ENCODE results near the gene SMARCA1.
"Not testable (repeated sequence)": the region's sequence is repeated elsewhere in the genome, so short reads cannot be mapped to it uniquely, and the experiment has no call there.

Gene SMARCA1, protein sequence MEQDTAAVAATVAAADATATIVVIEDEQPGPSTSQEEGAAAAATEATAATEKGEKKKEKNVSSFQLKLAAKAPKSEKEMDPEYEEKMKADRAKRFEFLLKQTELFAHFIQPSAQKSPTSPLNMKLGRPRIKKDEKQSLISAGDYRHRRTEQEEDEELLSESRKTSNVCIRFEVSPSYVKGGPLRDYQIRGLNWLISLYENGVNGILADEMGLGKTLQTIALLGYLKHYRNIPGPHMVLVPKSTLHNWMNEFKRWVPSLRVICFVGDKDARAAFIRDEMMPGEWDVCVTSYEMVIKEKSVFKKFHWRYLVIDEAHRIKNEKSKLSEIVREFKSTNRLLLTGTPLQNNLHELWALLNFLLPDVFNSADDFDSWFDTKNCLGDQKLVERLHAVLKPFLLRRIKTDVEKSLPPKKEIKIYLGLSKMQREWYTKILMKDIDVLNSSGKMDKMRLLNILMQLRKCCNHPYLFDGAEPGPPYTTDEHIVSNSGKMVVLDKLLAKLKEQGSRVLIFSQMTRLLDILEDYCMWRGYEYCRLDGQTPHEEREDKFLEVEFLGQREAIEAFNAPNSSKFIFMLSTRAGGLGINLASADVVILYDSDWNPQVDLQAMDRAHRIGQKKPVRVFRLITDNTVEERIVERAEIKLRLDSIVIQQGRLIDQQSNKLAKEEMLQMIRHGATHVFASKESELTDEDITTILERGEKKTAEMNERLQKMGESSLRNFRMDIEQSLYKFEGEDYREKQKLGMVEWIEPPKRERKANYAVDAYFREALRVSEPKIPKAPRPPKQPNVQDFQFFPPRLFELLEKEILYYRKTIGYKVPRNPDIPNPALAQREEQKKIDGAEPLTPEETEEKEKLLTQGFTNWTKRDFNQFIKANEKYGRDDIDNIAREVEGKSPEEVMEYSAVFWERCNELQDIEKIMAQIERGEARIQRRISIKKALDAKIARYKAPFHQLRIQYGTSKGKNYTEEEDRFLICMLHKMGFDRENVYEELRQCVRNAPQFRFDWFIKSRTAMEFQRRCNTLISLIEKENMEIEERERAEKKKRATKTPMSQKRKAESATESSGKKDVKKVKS

DNA sequence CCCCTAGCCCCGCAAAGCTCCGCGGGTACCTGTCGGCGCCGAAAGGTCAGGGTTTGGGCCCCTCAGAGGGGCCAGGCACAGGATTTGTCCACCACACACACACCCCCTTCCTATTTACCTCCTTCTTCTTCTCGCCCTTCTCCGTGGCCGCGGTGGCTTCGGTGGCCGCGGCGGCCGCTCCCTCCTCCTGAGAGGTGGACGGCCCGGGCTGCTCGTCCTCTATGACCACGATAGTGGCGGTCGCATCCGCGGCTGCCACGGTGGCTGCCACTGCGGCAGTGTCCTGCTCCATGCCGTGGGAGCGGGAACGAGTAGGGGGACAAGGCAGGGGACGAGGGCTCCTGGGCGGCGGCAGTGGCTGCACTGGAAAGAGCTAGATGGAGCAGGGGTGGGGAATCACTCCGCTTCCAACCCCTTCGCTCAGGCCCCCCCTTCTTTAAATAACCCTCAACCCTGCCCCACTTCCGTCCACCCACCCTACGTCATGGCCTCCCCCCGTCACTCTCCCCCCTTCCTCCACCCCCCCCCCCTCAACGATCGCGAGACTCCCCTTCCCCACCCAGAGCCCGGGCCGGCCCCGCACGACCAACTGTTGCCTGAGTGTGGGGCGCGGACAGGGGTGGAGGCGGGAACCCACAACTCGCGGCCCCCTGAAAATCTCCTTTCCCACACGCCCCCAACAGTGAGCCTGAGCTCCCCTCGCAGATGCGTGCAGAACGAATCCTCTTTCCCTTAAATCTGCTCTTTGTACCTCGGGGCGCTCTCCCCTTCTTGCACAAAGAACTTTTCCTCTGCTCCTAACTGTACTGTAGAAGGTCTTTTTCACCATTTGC is at the start of gene SMARCA1:
Gene SMARCA1, minus strand, starts transcription at position 412 of the 833 bp plus-strand sequence. Its CDS starts 120 bp downstream, at position 292.
- peak within 1 kb of the TSS; percentile 80 for H3K4me3 Mint-ChIP-seq
- H3K27me3 Mint-ChIP-seq = peaks cover 11% of the 10 kb centered on the region
- peaks cover 4% of the 10 kb centered on the region for H3K4me1 Mint-ChIP-seq
- no peaks in the 10 kb centered on the region for H3K36me3 Mint-ChIP-seq
- H3K9me3 Mint-ChIP-seq = no peaks in the 10 kb centered on the region
- no peak within 1 kb of the TSS for H3K27ac Mint-ChIP-seq
- ATAC-seq = no peak

DNA sequence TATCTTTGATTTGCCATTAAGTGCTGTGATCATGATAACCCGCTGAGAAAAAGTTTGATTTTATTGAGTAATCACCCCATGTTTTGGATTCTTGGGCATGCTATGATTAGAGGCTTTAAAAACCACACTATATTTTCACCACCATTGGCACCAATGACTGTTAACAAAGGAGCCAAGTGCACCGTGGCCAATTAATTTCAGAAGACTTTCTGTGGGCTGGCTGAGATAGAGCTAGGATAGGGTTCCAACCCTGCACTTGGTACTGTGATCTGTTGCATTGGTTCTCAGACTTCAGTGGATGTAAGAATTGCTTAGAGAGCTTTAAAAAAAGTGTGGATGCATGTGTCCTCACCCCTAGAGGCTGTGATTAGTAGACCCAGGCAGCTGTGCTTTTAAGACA is 49.1 kb upstream of the SMARCA1 start:
- H3K27ac Mint-ChIP-seq = no peak overlapping the region
- no peaks in the 10 kb centered on the region for H3K4me1 Mint-ChIP-seq
- no peaks in the 10 kb centered on the region for H3K27me3 Mint-ChIP-seq
- no peaks in the 10 kb centered on the region for H3K9me3 Mint-ChIP-seq
- H3K36me3 Mint-ChIP-seq = peaks cover 31% of the 10 kb centered on the region
- no peak for ATAC-seq
- no peak overlapping the region for H3K4me3 Mint-ChIP-seq

DNA sequence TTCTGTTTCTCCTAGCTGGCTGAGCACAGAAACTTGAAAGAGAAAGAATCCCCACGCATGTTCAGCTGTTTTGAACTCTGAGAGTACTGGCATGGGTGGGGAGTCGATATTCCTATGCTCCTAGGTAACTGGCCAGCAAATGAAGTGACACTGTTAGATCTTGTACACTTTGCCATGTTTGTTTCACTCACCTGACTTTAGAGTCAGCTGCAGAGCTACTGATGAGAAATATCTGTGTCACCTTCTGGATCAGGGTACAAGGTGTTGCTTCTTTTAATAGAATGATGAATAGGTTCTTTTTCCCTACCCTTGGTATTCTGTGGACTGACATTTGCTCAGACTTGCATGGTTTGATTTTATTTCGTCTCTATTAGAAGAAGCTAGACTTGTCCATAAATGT is 45.1 kb upstream of the SMARCA1 start:
- no peak for ATAC-seq
- H3K4me3 Mint-ChIP-seq = no peak overlapping the region
- H3K27me3 Mint-ChIP-seq = no peaks in the 10 kb centered on the region
- H3K27ac Mint-ChIP-seq = no peak overlapping the region
- no peaks in the 10 kb centered on the region for H3K9me3 Mint-ChIP-seq
- peaks cover 27% of the 10 kb centered on the region for H3K36me3 Mint-ChIP-seq
- peaks cover 11% of the 10 kb centered on the region for H3K4me1 Mint-ChIP-seq

DNA sequence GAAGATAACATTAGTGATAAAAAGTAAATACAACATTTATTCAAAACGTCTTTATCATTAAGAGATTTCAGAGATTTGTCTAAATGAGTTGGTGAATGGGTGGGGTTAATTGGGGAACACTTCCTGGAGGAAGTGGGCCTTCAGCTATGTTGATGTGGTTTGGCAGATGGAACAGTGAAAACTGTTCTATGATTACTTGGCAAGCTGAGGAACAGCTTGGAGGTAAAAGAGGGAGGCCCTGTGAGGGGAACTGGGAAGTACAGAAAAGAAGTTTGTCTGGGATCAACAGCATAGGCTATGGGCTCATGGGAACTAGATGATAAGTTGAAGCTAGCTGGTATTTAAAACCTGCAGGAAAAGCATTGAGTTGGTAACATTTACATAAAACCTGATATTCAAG is 42.8 kb upstream of the SMARCA1 start:
- no peak for ATAC-seq
- Mint-ChIP-seq H3K27ac (no peak overlapping the region), H3K4me3 (no peak overlapping the region), H3K4me1 (peaks cover 11% of the 10 kb centered on the region), H3K27me3 (no peaks in the 10 kb centered on the region), H3K9me3 (no peaks in the 10 kb centered on the region), H3K36me3 (peaks cover 42% of the 10 kb centered on the region)

DNA sequence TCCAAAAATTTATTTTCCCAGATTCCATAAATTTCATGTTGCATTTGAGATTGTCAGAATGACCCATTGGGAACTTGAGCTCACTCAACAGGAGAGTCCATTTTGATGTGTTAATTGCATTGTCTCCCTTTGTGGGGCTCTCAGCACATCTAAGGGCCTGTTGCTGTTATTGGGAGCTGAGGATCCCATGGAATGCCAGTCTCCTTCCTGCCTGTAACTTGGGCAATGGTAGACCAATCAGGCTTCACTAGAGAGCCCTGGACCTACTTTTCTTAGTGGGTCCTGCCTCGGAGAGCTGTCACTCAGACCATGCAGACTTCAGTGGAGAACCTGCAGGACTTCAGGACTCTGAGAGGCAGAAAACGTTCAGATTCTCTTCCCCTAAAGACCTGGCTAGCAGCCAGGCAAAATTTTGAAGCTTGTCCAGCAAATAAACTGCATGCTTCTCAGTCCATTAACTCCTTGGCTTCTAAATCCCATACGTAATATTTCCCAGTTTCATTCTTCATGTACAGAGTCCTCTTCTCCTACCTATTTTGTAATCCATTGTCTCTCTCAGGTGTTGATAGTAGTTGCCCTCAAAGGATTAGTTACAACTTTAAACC is 41.9 kb upstream of the SMARCA1 start:
- Mint-ChIP-seq H3K27me3 (no peaks in the 10 kb centered on the region), H3K36me3 (peaks cover 40% of the 10 kb centered on the region), H3K4me1 (peaks cover 11% of the 10 kb centered on the region), H3K27ac (no peak overlapping the region), H3K9me3 (no peaks in the 10 kb centered on the region), H3K4me3 (no peak overlapping the region)
- no peak for ATAC-seq

DNA sequence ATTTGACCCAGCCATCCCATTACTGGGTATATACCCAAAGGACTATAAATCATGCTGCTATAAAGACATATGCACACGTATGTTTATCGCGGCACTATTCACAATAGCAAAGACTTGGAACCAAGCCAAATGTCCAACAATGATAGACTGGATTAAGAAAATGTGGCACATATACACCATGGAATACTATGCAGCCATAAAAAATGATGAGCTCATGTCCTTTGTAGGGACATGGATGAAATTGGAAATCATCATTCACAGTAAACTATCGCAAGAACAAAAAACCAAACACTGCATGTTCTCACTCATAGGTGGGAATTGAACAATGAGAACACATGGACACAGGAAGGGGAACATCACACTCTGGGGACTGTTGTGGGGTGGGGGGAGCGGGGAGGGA is 41.1 kb upstream of the SMARCA1 start:
- H3K4me1 Mint-ChIP-seq = peaks cover 11% of the 10 kb centered on the region
- not testable (repeated sequence) for H3K27me3 Mint-ChIP-seq, H3K4me3 Mint-ChIP-seq, H3K27ac Mint-ChIP-seq, ATAC-seq, H3K9me3 Mint-ChIP-seq
- H3K36me3 Mint-ChIP-seq = peaks cover 45% of the 10 kb centered on the region

DNA sequence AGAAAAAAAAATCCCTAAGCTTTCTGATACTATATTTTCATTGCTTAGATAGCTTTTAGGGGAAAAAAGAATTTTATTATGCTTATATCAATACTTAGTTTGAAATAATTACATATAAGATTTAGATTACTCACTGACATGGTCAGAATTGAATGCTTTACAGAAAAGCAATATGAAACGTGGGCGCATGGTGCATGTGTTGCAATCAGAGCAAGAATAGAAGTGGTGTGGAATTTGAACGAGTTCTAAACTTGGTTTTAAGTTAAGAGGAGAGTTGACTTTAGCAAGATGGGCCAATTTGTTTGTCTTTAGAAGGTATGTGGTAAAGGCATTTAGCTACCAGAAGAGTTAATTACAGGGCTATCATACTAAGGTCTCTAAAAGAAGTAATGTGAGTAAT is 38.2 kb upstream of the SMARCA1 start:
- no peak overlapping the region for H3K4me3 Mint-ChIP-seq
- H3K9me3 Mint-ChIP-seq = no peaks in the 10 kb centered on the region
- no peak for ATAC-seq
- no peak overlapping the region for H3K27ac Mint-ChIP-seq
- H3K36me3 Mint-ChIP-seq = peaks cover 36% of the 10 kb centered on the region
- H3K4me1 Mint-ChIP-seq = peaks cover 11% of the 10 kb centered on the region
- H3K27me3 Mint-ChIP-seq = no peaks in the 10 kb centered on the region

DNA sequence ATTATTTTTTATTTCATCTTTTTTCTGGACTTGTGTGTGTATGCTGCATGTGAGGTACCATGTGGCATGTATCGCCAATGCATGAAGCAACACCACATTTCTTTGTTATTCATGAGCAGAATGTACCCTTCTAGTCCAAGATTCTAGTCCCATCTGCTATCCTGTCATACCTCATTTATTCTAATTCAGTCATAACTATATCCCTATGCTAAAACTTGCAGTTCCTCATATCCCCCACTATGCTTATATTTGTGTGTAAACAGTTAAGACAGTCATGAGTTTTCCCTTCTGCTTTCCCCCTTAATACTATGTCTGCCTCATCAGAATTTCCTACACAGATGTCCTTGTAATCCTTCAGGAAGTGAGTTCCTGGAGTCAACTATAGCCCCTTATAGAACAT is 36.5 kb upstream of the SMARCA1 start:
- Mint-ChIP-seq H3K4me3 (no peak overlapping the region), H3K36me3 (peaks cover 27% of the 10 kb centered on the region), H3K27ac (no peak overlapping the region), H3K9me3 (no peaks in the 10 kb centered on the region), H3K27me3 (no peaks in the 10 kb centered on the region), H3K4me1 (no peaks in the 10 kb centered on the region)
- ATAC-seq = no peak

DNA sequence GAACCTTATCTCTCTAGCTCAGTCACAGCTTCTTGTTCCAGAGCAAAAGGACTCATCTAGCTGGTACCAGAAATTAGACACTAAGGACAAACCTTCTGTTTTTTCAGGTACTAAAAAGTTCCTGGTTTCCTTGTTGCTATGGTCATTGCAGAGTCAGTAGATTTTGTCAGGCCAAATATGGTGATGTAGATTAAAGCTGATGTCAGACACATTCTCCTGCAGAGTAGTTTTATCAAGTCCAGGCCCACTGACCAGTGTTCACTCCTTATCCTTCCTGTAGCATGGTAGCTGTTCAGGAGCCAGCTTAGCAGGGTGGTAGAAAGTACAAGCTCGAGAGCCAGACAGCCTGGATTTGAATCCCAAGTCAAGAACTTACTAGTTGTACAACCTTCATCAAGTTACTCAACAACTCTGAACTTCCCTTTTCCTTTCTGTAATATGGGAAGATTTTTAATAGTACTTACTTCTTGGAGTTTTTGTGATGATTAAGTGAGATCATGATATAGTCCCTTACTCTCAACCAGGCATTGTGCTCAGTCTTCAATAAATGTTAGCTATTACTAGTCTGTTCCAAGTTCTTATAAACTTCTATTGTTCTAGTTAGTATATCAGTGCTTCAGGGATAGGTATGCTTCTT is 34.7 kb upstream of the SMARCA1 start:
- no peak overlapping the region for H3K27ac Mint-ChIP-seq
- H3K27me3 Mint-ChIP-seq = no peaks in the 10 kb centered on the region
- no peak for ATAC-seq
- no peak overlapping the region for H3K4me3 Mint-ChIP-seq
- no peaks in the 10 kb centered on the region for H3K4me1 Mint-ChIP-seq
- no peaks in the 10 kb centered on the region for H3K9me3 Mint-ChIP-seq
- H3K36me3 Mint-ChIP-seq = peaks cover 27% of the 10 kb centered on the region

DNA sequence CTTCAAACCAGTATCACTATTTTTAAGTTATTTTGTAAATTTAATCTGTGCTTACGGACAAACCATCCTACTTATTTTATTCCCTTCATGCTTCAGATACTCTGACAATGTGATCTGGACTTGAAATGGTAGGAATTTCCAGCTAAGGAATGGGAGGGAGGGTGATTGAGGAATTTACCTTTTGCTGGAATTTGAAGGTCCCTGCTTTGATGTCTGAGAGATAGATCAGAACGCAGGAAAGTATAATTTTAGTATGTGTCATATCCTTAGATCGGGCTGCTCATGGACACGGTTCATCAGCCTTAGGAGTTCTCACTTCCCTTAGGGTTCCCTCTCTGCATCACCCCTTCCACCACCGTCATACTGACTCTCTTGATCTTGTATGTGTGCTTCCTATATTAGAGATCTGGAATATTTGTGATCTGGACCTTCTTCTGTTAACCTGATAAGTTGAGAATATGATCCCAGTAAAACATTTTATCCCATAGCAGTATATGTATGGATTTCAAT is 33.6 kb upstream of the SMARCA1 start:
- H3K4me1 Mint-ChIP-seq = no peaks in the 10 kb centered on the region
- H3K9me3 Mint-ChIP-seq = no peaks in the 10 kb centered on the region
- H3K4me3 Mint-ChIP-seq = no peak overlapping the region
- no peak overlapping the region for H3K27ac Mint-ChIP-seq
- H3K27me3 Mint-ChIP-seq = no peaks in the 10 kb centered on the region
- H3K36me3 Mint-ChIP-seq = peaks cover 21% of the 10 kb centered on the region
- ATAC-seq = no peak

DNA sequence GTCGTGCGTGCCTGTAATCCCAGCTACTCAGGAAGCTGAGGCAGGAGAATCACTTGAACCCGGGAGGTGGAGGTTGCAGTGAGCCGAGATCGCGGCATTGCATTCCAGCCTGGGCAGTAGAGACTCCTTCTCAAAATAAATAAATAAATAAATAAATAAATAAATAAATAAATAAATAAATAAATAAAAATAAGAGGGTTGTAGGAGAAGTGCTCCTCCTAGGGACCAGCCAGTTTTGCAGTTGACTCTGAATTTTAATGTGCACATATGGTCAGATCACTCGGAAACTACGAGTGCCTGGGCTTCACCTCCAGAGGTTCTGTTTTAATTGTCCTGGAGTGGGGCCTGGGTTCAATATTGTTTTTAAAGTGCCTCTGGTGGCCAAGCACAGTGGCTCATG is 31.5 kb upstream of the SMARCA1 start:
- peaks cover 15% of the 10 kb centered on the region for H3K36me3 Mint-ChIP-seq
- ATAC-seq, H3K9me3 Mint-ChIP-seq, H3K4me1 Mint-ChIP-seq, H3K27ac Mint-ChIP-seq, H3K4me3 Mint-ChIP-seq, H3K27me3 Mint-ChIP-seq: not testable (repeated sequence)

DNA sequence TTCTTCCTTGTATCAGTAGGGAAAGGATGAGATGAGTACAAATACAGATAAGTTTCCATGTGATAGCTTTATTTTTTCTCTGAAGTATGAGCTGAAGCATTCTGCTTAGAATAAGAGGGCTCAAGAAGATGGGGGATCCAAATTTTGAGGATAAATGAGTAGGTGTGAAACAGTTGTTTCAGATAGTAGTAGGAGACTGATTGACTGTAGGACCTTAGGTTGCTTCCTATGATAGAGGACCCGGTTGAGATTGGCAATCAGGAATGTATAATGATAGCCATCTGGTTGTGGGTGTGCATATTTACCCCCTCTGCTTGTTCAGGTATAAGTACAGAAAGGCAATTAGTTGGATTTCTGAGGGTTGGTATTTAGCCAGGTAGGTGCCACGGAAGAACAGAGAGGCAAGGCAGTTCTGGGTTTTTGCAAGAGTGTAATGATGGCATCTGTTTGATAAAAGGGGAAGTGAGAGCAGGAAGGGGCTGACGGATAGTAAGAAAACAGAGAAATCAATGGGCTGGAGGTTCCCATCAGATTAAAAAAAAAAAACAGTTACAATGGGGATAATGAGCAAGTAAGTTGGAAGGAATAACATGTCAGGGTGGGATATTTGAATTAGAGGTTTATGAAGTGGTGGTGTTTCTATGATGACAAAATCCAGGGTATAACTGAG is 30.5 kb upstream of the SMARCA1 start:
- no peak overlapping the region for H3K4me3 Mint-ChIP-seq

DNA sequence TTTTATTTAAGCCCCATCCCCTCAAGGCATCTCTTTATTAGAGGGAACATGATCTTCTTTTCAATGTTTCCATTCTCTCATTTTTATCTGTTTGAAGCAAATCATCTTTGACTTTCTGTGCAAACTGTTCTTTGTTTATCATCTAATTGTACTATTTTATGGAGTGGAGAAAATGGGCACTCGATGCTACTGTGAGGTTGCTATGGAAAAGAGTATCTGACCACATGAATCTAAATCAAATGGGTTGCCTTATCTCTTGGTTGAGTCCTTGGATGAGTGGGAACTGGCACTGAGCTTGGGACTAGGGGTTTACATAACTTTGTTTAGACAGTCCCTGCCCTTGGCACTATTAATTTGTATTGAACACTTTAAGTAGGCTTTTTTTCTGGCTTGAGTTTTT is 25.8 kb upstream of the SMARCA1 start:
- Mint-ChIP-seq H3K4me3 (no peak overlapping the region), H3K36me3 (peaks cover 6% of the 10 kb centered on the region), H3K27me3 (no peaks in the 10 kb centered on the region), H3K27ac (no peak overlapping the region), H3K9me3 (no peaks in the 10 kb centered on the region), H3K4me1 (no peaks in the 10 kb centered on the region)
- no peak for ATAC-seq

More for the DNA sequence above, 30.5 kb upstream of the SMARCA1 start:
- Mint-ChIP-seq H3K36me3 (peaks cover 6% of the 10 kb centered on the region), H3K27me3 (no peaks in the 10 kb centered on the region), H3K4me1 (no peaks in the 10 kb centered on the region), H3K27ac (no peak overlapping the region), H3K9me3 (no peaks in the 10 kb centered on the region)
- peak; percentile 89 for ATAC-seq

All from stimulated activated memory B cell treated with anti-CD40 and anti-IgM and Interleukin-4, amounts not matched to agents 10 μg/mL and 1 μg/mL and 100 μg/mL, for 72 hours (primary cell).